Uterus (tissue), 4 donors: ENCODE results near the gene AFDN. TPM values are rescaled to one million over a fixed set of nuclear protein-coding genes. Genes with fewer than 3 reads are reported as not detected.

ENCODE experiments used
- DNase-seq, 2 donors: peaks; one replicate each; pipeline ENCODE4 v3.0.0-alpha.2; 2019 to 2020
- H3K27ac ChIP-seq, 2 donors: fragments of 200-600 bp; sonication (generic); 1 replicate in 1 of 2; 2 replicates in 1 of 2; pipeline ENCODE4 v1.5.1; 2016 to 2018
- H3K27me3 ChIP-seq, 2 donors: fragments of 200-600 bp; sonication (generic); one replicate each; pipeline ENCODE4 v1.5.1; 2018 to 2019; ENCODE audit warnings: control low read depth in 1 of 2
- H3K36me3 ChIP-seq, 2 donors: fragments of 200-600 bp; sonication (generic); one replicate each; pipeline ENCODE4 v1.5.1; 2019; ENCODE audit warnings: control low read depth in 1 of 2
- H3K4me1 ChIP-seq, 2 donors: fragments of 200-600 bp; sonication (generic); one replicate each; pipeline ENCODE4 v1.5.1; 2018 to 2019; ENCODE audit warnings: control low read depth in 1 of 2
- H3K4me3 ChIP-seq, 2 donors: fragments of 200-600 bp; sonication (generic); 1 replicate in 1 of 2; 2 replicates in 1 of 2; pipeline ENCODE4 v1.5.1; 2018 to 2019; ENCODE audit warnings: mild to moderate bottlenecking in 1 of 2
- H3K9me3 ChIP-seq, 2 donors: fragments of 200-600 bp; sonication (generic); one replicate each; pipeline ENCODE4 v1.5.1; 2019; ENCODE audit warnings: control low read depth in 1 of 2
- POLR2A ChIP-seq, 2 donors: fragments of 450-650 bp; IDR thresholded peaks; one replicate each; pipeline ENCODE4 v1.6.1; 2016; ENCODE audit warnings: antibody characterized with exemption in 2 of 2, mild to moderate bottlenecking in 1 of 2, moderate library complexity in 1 of 2
- intact Hi-C: fragments of 100-400 bp; cut with DNase I; formaldehyde crosslinking; loops from one replicate; pipeline ENCODE4 v1.15.1; 2023; ENCODE audit warnings: low total_unique reads
- total RNA-seq, 4 donors: library from RNA; depleted of rRNA in 3 of 4; stranded (reverse); fragments of >200 nt in 3 of 4; gene quantifications; one replicate each; pipeline versions ENCODE4 v1.1.0 to v1.2.4, GENCODE V29; 2014 to 2023
- TF ChIP-seq, protein P1 (sequence below), 4 experiments: fragments of 200-600 bp in 2 of 4; fragments of 450-650 bp in 2 of 4; sonication (generic) in 2 of 4; IDR thresholded peaks; one replicate each; pipeline ENCODE4 v1.5.1; 2016 to 2019; ENCODE audit warnings: antibody characterized with exemption in 4 of 4, mild to moderate bottlenecking in 2 of 4, moderate library complexity in 1 of 4
- donor health status: DM: yes; HTN: yes; CAD: no.

AFDN gene
- total RNA-seq, 4 donors from 2014 or later = 64.6 to 210 (median 120) TPM

DNA sequence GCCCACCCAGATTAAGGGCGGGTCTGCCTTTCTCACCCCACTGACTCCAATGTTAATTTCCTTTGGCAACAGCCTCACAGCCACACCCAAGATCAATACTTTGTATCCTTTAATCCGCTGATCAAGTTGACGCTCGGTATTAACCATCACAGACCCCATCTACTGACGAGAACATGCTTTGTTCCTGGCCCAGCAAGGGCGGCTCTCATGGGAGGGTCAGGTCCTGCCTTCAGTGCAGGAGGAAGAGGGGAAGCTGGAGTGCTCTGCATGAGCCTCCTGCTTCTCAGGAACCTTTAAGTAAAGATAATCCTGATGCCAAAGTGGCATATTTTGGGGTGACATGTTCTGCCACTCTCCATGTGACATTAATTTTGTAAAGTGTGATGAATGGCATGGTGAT, 179.1 kb downstream of the AFDN start:
- Histone ChIP-seq H3K36me3 (no peaks in the 10 kb centered on the region), H3K9me3 (no peaks in the 10 kb centered on the region), H3K4me1 (no peaks in the 10 kb centered on the region), H3K4me3 (no peak overlapping the region), H3K27ac (no peak overlapping the region), H3K27me3 (no peaks in the 10 kb centered on the region)
- intact Hi-C loops = no loop called here
- DNase-seq = no peak
- TF ChIP-seq POLR2A (IDR thresholded peaks at IDR 0.05) = no peak
- TF ChIP-seq, protein P1, sequence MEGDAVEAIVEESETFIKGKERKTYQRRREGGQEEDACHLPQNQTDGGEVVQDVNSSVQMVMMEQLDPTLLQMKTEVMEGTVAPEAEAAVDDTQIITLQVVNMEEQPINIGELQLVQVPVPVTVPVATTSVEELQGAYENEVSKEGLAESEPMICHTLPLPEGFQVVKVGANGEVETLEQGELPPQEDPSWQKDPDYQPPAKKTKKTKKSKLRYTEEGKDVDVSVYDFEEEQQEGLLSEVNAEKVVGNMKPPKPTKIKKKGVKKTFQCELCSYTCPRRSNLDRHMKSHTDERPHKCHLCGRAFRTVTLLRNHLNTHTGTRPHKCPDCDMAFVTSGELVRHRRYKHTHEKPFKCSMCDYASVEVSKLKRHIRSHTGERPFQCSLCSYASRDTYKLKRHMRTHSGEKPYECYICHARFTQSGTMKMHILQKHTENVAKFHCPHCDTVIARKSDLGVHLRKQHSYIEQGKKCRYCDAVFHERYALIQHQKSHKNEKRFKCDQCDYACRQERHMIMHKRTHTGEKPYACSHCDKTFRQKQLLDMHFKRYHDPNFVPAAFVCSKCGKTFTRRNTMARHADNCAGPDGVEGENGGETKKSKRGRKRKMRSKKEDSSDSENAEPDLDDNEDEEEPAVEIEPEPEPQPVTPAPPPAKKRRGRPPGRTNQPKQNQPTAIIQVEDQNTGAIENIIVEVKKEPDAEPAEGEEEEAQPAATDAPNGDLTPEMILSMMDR (IDR thresholded peaks at IDR 0.05) = no peak

- Histone ChIP-seq H3K4me1 (no peaks in the 10 kb centered on the region), H3K27ac (peak overlapping the region in 1 of 2 donors; percentile 9), H3K9me3 (no peaks in the 10 kb centered on the region), H3K27me3 (no peaks in the 10 kb centered on the region), H3K36me3 (no peaks in the 10 kb centered on the region), H3K4me3 (no peak overlapping the region)
- TF ChIP-seq, protein P1 (IDR thresholded peaks at IDR 0.05) = no peak
- no peak for TF ChIP-seq POLR2A (IDR thresholded peaks at IDR 0.05)
- intact Hi-C loops = no loop called here
- no peak for DNase-seq
Observed at GRCh38 chr6:168007592-168008338, 181.1 kb downstream of the AFDN start.

DNA sequence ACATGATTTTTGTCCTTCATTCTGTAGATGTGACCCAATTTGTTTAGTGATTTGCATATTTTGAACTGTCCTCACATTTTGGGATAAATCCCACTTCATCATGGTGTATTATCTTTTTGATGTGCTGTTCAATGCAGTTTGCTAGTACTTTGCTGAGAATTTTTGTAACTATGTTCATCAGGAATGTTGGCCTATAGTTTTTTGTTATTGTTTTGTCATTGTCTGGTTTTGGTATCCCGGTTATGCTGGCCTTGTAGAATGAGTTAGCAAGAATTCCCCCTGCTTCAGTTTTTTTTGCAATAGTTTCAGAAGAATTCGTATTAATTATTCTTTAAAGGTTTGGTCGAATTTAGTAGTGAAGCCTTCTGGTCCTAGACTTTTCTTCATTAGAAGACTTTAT, 182.6 kb downstream of the AFDN start:
- Histone ChIP-seq H3K27ac (no peak overlapping the region), H3K27me3 (no peaks in the 10 kb centered on the region), H3K4me1 (no peaks in the 10 kb centered on the region), H3K9me3 (no peaks in the 10 kb centered on the region), H3K4me3 (no peak overlapping the region), H3K36me3 (no peaks in the 10 kb centered on the region)
- intact Hi-C loops = no loop called here
- no peak for DNase-seq
- TF ChIP-seq, protein P1 (IDR thresholded peaks at IDR 0.05) = no peak
- no peak for TF ChIP-seq POLR2A (IDR thresholded peaks at IDR 0.05)

DNA sequence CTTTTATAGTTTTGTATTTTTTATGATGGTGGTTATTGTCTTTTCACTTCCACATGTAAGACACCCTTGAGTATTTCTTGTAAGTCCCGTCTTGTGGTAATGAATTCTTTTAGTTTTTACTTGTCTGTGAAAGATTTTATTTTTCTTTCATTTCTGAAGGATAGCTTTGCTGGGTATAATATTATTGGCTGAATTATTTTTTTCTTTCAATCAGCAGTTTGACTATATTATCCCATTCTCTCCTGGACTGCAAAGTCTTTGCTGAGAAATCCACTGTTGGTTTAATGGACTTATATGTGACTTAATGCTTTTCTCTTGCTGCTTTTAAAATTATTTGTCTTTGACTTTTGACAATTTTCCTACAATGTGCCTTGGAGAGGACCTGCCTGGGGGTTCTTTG, 184.6 kb downstream of the AFDN start:
- no peak for DNase-seq
- no peaks in the 10 kb centered on the region for H3K36me3 ChIP-seq
- H3K4me1 ChIP-seq = no peaks in the 10 kb centered on the region
- TF ChIP-seq, protein P1 (IDR thresholded peaks at IDR 0.05) = no peak
- no peak for TF ChIP-seq POLR2A (IDR thresholded peaks at IDR 0.05)
- no peak overlapping the region for H3K4me3 ChIP-seq
- H3K27me3 ChIP-seq = no peaks in the 10 kb centered on the region
- no peak overlapping the region for H3K27ac ChIP-seq
- no peaks in the 10 kb centered on the region for H3K9me3 ChIP-seq
- intact Hi-C loops = no loop called here

GRCh38 chr6:168012431-168013249, 185.9 kb downstream of the AFDN start:
- H3K4me1 ChIP-seq = no peaks in the 10 kb centered on the region
- intact Hi-C loops = no loop called here
- H3K9me3 ChIP-seq = no peaks in the 10 kb centered on the region
- no peak overlapping the region for H3K27ac ChIP-seq
- no peak overlapping the region for H3K4me3 ChIP-seq
- no peaks in the 10 kb centered on the region for H3K36me3 ChIP-seq
- TF ChIP-seq, protein P1 (IDR thresholded peaks at IDR 0.05) = no peak
- no peak for TF ChIP-seq POLR2A (IDR thresholded peaks at IDR 0.05)
- DNase-seq = no peak
- H3K27me3 ChIP-seq = no peaks in the 10 kb centered on the region
